T-helper 2 cell treated with Interferon-gamma antibody and Interleukin-4, amounts not matched to agents 100 ng/mL and 5 ng/mL, for 36 hours (primary cell): ENCODE results near the gene ZDHHC11. TPM values are rescaled to one million over a fixed set of nuclear protein-coding genes. Genes with fewer than 3 reads are reported as not detected.
"Not testable (repeated sequence)": the region's sequence is repeated elsewhere in the genome, so short reads cannot be mapped to it uniquely, and the experiment has no call there.

ENCODE experiments used
- intact Hi-C: fragments of 100-400 bp; cut with micrococcal nuclease; formaldehyde crosslinking; loops from one replicate; pipeline ENCODE4 v1.15.1; 2023
- total RNA-seq: library from RNA; stranded (reverse); gene quantifications from 2 replicates; pipeline ENCODE4 v1.2.3, GENCODE V29; 2022

The ZDHHC11 gene
- total RNA-seq, 1 donor from 2014 or later, result 21.5 TPM

DNA sequence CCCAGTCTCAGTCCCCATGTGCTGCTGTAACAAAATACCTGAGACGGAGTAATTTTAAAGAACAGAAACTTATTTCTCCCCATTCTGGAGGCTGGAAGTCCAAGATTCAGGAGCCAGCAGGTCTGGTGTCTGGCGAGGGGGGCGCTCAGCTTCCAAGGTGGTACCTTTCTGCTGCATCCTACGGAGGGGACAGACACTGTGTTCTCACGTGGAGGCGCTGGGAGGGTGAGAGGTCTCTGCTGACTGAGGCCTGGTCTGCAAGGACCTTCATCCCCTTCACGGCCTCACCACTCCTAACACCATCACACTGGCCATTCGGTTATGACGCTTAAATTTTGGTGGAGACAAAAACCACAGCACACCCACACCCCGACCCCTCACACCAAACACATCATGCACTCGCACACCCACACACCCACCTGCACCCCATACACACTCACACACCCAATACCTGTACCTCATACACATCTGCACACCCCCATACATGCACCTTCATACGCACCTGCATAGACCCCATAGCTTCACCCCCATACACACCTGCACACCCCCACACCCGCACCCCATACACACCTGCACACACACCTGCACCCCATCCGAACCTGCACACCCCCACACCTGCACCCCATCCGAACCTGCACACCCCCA lies 9.8 kb upstream of the ZDHHC11 start:
- intact Hi-C loops, result no loop called here

DNA sequence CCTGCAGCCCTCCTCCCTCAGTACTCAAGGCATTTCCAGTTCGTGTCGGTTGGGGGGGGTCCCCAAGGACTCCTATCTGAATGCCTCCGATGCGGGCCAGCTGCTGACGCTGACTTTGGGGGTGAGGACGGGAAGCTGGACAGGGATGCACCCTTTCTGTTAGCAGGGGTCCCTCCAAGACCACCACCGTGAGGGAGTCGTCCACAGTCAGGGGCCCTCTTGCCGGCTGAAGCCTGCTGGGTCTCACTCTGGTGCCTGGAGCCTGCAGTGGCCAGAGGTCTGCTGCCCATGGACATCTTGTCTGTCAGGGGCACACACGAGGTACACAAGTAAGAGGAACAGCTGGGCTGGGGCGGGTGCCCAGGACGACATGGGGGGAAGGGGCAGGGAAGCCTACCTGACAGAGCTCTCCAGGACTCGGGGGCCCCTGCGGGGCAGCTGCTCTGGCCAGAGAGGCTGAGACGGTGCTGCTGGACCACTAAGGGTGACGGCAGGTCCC lies 9.1 kb upstream of the ZDHHC11 start:
- intact Hi-C loops, result no loop called here

DNA sequence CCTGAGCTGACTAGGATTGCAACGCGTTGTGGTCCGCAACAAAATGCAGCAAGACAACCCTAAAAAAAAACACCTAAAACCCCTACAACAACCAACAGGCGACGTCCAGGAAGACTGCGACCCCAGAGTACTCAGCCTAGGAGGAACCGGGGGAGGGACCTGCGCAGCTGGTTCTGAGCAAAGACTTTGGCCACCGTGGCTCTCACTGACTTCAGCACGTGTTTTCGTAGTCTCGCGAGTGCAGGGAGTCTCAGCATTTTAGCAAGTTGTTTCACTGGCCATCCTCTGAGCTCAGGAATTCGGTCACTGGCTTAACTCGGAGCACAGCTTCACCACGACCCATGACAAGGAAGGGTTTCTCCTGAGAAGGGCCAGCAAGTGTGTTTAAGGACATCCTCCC lies 8.6 kb upstream of the ZDHHC11 start:
- intact Hi-C loops, result no loop called here

DNA sequence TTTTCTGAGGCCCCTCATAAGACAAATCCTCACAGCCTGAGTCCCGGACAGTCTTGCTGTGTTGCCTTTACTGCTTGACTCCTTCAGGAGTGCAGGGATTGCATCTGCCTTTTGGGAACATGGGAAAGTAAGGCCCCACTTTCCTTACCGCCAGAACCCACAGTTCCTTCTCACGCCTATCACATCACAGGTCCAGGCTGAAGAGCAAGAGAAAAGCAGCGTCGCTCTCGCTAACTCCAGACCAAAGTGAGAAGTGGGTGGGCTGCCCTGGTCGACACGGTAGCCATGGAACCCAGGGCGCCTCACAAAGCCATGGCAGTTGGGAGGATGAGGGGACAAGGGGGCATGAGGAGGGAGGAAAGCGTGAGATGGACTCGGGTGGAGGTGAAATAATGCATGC lies 7.9 kb upstream of the ZDHHC11 start:
- intact Hi-C loops, result no loop called here

GRCh38 chr5:856531-857425 lies 6.0 kb upstream of the ZDHHC11 start:
- intact Hi-C loops, result no loop called here

GRCh38 chr5:855771-856530 lies 5.2 kb upstream of the ZDHHC11 start:
- intact Hi-C loops, result no loop called here

DNA sequence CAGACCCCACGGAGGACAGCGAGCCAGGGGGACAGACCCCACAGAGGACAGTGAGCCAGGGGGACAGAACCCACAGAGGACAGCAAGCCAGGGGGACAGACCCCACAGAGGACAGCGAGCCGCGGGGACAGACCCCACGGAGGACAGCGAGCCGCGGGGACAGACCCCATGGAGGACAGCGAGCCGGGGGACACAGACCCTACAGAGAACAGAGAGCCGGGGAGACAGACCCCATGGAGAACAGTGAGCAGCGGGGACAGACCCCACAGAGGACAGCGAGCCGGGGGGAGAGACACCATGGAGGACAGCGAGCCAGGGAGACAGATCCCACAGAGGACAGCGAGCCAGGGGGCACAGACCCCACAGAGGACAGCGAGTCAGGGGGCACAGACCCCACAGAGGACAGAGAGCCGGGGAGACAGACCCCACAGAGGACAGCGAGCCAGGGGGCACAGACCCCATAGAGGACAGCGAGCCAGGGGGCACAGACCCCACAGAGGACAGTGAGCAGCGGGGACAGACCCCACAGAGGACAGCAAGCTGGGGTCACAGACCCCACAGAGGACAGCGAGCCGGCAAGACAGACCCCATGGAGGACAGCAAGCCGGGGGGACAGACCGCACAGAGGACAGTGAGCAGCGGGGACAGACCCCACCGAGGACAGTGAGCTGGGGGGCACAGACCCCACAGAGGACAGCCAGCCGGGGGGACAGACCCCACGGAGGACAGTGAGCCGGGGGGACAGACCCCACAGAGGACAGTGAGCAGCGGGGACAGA lies 4.4 kb upstream of the ZDHHC11 start:
- intact Hi-C loops, result no loop called here

DNA sequence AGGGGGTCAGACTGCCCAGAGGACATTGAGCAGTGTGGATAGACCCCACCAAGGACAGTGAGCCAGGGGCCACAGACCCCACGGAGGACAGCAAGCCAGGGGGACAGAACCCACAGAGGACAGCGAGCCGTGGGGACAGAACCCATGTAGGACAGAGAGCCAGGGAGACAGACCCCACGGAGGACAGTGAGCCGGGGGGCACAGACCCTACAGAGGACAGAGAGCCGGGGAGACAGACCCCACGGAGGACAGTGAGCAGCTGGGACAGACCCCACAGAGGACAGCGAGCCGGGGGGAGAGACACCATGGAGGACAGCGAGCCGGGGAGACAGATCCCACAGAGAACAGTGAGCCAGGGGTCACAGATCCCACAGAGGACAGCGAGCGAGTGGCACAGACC lies 3.4 kb upstream of the ZDHHC11 start:
- intact Hi-C loops, result no loop called here

DNA sequence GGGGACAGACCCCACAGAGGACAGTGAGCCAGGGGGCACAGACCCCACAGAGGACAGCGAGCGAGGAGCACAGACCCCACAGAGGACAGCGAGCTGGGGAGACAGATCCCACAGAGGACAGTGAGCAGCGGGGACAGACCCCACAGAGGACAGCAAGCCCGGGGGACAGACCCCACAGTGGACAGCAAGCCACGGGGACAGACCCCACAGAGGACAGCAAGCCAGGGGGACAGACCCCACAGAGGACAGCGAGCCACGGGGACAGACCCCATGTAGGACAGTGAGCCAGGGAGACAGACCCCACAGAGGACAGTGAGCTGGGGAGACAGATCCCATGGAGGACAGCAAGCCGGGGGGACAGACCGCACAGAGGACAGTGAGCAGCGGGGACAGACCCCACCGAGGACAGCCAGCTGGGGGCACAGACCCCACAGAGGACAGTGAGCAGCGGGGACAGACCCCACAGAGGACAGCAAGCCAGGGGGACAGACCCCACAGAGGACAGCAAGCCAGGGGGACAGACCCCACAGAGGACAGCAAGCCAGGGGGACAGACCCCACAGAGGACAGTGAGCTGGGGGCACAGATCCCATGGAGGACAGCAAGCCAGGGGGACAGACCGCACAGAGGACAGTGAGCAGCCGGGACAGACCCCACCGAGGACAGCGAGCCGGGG lies 2.8 kb upstream of the ZDHHC11 start:
- intact Hi-C loops, result not testable (repeated sequence)

DNA sequence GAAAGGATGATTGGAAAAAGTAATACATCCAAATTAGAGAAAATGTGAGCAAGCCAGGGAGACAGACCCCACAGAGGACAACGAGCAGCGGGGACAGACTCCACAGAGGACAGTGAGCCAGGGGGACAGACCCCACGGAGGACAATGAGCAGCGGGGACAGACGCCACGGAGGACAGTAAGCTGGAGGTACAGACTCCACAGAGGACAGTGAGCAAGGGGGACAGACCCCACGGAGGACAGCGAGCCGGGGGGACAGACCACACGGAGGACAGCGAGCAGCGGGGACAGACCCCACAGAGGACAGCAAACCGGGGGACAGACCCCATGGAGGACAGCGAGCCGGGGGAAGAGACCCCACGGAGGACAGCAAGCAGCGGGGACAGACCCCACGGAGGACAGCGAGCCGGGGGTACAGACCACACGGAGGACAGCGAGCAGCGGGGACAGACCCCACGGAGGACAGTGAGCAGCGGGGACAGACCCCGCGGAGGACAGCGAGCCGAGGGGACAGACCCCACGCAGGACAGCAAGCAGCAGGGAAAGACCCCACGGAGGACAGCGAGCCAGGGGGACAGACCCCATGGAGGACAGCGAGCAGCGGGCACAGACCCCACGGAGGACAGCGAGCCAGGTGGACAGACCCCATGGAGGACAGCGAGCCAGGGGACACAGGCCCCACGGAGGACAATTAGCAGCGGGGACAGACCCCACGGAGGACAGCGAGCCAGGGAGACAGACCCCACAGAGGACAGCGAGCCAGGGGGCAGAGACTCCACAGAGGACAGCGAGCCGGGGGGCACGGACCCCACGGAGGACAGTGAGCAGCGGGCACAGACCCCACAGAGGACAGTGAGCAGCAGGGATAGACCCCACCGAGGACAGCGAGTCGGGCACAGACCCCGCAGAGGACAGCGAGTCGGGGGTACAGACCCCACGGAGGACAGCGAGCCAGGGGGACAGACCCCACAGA lies 1.9 kb upstream of the ZDHHC11 start:
- intact Hi-C loops, result no loop called here

GRCh38 chr5:852018-852417 lies 1.2 kb upstream of the ZDHHC11 start:
- intact Hi-C loops, result no loop called here

DNA sequence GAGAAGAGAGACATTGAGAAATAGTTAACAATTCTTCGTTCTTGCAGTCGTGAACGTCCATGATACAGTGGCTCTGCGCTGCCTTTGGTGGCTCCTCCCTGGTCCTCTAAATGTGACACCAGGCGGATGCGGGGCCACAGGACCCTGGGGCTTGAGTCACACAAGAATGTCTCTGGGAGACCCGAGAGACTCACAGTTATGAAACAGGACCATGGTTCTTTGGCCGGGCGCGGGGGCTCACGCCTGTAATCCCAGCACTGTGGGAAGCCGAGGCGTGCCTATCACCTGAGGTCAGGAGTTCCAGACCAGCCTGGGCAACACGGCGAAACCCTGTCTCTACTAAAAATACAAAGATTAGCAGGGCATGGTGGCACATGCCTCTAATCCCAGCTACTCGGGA lies 767 bp upstream of the ZDHHC11 start:
- intact Hi-C loops, result no loop called here

- intact Hi-C loops, result no loop called here
Measured at GRCh38 chr5:851076-851475, 290 bp upstream of the ZDHHC11 start.

DNA sequence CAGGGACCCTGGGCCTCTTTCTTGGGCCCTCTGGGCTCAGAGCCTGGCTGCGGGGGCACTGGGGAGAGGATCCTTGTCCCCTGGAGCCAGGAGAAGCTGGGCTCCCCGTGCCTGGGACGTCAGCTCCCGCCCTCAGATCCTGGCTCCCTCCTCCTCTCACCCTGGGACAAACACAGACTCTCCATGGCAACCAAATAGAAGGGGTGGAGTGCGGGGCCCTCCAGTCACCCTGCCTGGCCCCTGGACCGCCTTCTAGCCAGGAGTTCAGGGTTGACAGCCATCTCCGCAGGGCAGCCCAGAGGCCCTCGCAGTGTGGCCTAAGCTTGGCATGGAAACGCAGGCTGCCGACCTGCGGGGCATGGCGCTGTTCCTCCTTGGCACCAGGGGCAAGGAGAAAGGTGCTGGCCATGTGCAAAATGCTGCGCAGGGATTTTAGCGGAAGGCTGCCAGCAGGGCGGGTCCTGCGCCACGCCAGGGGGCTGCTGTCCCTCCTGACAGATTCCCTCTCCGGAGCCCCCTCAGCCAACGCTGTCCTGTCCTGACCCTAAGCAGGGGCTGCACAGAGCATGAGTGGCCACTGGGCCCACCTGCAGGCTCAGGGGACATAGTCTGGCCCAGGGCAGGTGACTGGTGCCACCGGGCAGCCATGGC lies 1.0 kb downstream of the ZDHHC11 start:
- intact Hi-C loops, result no loop called here

- intact Hi-C loops, result no loop called here
Measured at GRCh38 chr5:848671-849111, 2.1 kb downstream of the ZDHHC11 start.

DNA sequence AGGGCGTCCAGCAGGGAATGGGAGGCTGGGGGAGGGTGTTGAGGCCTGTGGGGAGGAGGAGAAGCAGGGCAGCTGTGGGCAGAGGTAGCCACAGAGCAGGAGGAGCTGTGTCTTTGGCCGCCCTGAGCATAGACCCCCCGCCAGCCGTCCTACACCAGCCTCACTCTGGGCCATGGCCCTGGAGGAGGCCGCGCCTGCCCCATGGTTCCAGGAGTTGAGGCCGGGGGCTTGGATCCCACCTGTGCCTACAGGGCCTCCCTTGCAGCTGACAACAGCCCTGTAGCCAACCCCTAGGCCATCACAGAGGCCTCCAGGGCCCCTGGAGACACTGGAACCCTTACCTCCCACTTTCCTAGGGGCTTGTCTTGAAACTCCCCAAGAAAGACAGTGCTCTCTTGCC lies 3.0 kb downstream of the ZDHHC11 start:
- intact Hi-C loops, result not testable (repeated sequence)

GRCh38 chr5:847212-847611 lies 3.6 kb downstream of the ZDHHC11 start:
- intact Hi-C loops, result not testable (repeated sequence)

DNA sequence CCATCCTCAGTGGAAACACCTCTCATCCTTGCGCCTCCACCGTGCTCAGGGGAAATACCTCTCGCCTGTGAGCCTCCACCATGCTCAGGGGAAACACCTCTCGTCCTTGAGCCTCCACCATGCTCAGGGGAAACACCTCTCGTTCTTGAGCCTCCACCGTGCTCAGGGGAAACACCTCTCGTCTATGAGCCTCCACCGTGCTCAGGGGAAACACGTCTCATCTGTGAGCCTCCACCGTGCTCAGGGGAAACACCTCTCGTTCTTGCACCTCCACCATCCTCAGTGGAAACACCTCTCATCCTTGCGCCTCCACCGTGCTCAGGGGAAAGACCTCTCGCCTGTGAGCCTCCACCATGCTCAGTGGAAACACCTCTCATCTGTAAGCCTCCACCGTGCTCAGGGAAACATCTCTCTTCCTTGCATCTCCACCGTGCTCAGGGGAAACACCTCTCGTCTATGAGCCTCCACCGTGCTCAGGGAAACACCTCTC lies 4.1 kb downstream of the ZDHHC11 start:
- intact Hi-C loops, result not testable (repeated sequence)
